Hepatocyte (in vitro differentiated cells): ENCODE results near the gene ADGRD1. TPM values are rescaled to one million over a fixed set of nuclear protein-coding genes. Genes with fewer than 3 reads are reported as not detected.

Experiments
- DNase-seq: peaks from one replicate; pipeline ENCODE4 v3.0.0-alpha.2; 2016; ENCODE audit warnings: low spot score
- H2AFZ ChIP-seq: fragments of 200-600 bp; sonication (generic); 2 replicates; pipeline ENCODE4 v1.6.0; 2016; ENCODE audit warnings: antibody characterized with exemption, mild to moderate bottlenecking
- H3K27ac ChIP-seq: fragments of 200-600 bp; sonication (generic); 2 replicates; pipeline ENCODE4 v1.5.1; 2016; ENCODE audit warnings: mild to moderate bottlenecking
- H3K27me3 ChIP-seq: fragments of 200-600 bp; sonication (generic); 2 replicates; pipeline ENCODE4 v1.6.1; 2016
- H3K36me3 ChIP-seq: fragments of 200-600 bp; sonication (generic); replicated peaks from 2 replicates; pipeline ENCODE4 v1.5.1; 2016; ENCODE audit warnings: low read depth; ENCODE audit not compliant: insufficient read depth
- H3K4me1 ChIP-seq: fragments of 200-600 bp; sonication (generic); 2 replicates; pipeline ENCODE4 v1.5.1; 2016; ENCODE audit warnings: mild to moderate bottlenecking, moderate library complexity; ENCODE audit not compliant: insufficient read depth
- H3K4me2 ChIP-seq: fragments of 200-600 bp; sonication (generic); 2 replicates; pipeline ENCODE4 v1.6.0; 2016
- H3K4me3 ChIP-seq: fragments of 200-600 bp; sonication (generic); 2 replicates; pipeline ENCODE4 v1.5.1; 2016; ENCODE audit warnings: mild to moderate bottlenecking
- H3K79me2 ChIP-seq: fragments of 200-600 bp; sonication (generic); 2 replicates; pipeline ENCODE4 v1.6.0; 2017; ENCODE audit warnings: mild to moderate bottlenecking
- H3K9me2 ChIP-seq: fragments of 200-600 bp; sonication (generic); replicated peaks from 2 replicates; pipeline ENCODE4 v1.6.0; 2017; ENCODE audit warnings: mild to moderate bottlenecking; ENCODE audit not compliant: insufficient read depth
- H3K9me3 ChIP-seq: fragments of 200-600 bp; sonication (generic); 2 replicates; pipeline ENCODE4 v1.5.1; 2016; ENCODE audit warnings: low read depth, mild to moderate bottlenecking
- H4K20me1 ChIP-seq: fragments of 200-600 bp; sonication (generic); 2 replicates; pipeline ENCODE4 v1.6.0; 2016; ENCODE audit warnings: mild to moderate bottlenecking; ENCODE audit not compliant: insufficient read depth, poor library complexity, severe bottlenecking
- CTCF ChIP-seq: fragments of 200-600 bp; sonication (generic); IDR thresholded peaks from 2 replicates; pipeline ENCODE4 v1.5.1; 2016; ENCODE audit warnings: antibody characterized with exemption, mild to moderate bottlenecking; ENCODE audit not compliant: poor library complexity
- EZH2 ChIP-seq: fragments of 200-600 bp; sonication (generic); IDR thresholded peaks from 2 replicates; pipeline ENCODE4 v1.6.1; 2016; ENCODE audit warnings: antibody characterized with exemption, mild to moderate bottlenecking, borderline replicate concordance
- EZH2phosphoT487 ChIP-seq: fragments of 200-600 bp; sonication (generic); IDR thresholded peaks from one replicate; pipeline ENCODE4 v1.6.1; 2018; ENCODE audit warnings: antibody characterized with exemption, mild to moderate bottlenecking, low read depth, moderate library complexity; ENCODE audit not compliant: unreplicated experiment, severe bottlenecking
- WGBS: methylation state at CpG from one replicate; pipeline ENCODE4 v1.1.6; 2016; ENCODE audit warnings: low lambda C conversion rate; ENCODE audit errors: missing lambda C conversion rate; 5-methylcytosine and 5-hydroxymethylcytosine counted together
- polyA plus RNA-seq: library from polyadenylated mRNA; unstranded; fragments of >200 nt; fragmentation: Nextera tagmentation; extraction: Ambion mirVana; gene quantifications from 2 replicates; pipeline ENCODE4 v1.2.1, GENCODE V29; 2016
- total RNA-seq: library from RNA; depleted of rRNA; stranded (reverse); fragments of >200 nt; gene quantifications from 2 replicates; pipeline ENCODE4 v1.2.3, GENCODE V29; 2014

Gene ADGRD1
- total and polyA plus RNA-seq, 2 experiments from 2014 or later = 18.1 to 18.5 TPM

GRCh38 chr12:130949806-130950205 lies 3.9 kb upstream of the ADGRD1 start:
- H3K9me3 ChIP-seq = no peaks in the 10 kb centered on the region
- no peaks in the 10 kb centered on the region for H3K27me3 ChIP-seq
- H2AFZ ChIP-seq = no peak overlapping the region
- no peaks in the 10 kb centered on the region for H3K9me2 ChIP-seq
- H3K27ac ChIP-seq = no peak overlapping the region
- no peaks in the 10 kb centered on the region for H3K36me3 ChIP-seq
- no peak for DNase-seq
- no peak overlapping the region for H3K4me2 ChIP-seq
- TF ChIP-seq EZH2 (no peak), CTCF (no peak), EZH2phosphoT487 (no peak)
- H3K79me2 ChIP-seq = peaks cover 3% of the 10 kb centered on the region
- H4K20me1 ChIP-seq = no peaks in the 10 kb centered on the region
- peaks cover 34% of the 10 kb centered on the region for H3K4me1 ChIP-seq
- H3K4me3 ChIP-seq = no peak overlapping the region
- WGBS = 79% methylated on average over 11 of the region's 11 CpGs

- Histone ChIP-seq H3K4me3 (no peak overlapping the region), H3K36me3 (no peaks in the 10 kb centered on the region), H3K27me3 (no peaks in the 10 kb centered on the region), H3K4me2 (no peak overlapping the region), H3K79me2 (peaks cover 3% of the 10 kb centered on the region), H3K9me2 (no peaks in the 10 kb centered on the region), H2AFZ (no peak overlapping the region), H3K9me3 (no peaks in the 10 kb centered on the region), H3K4me1 (peaks cover 34% of the 10 kb centered on the region), H3K27ac (peak overlapping the region; percentile 20), H4K20me1 (no peaks in the 10 kb centered on the region)
- no peak for TF ChIP-seq EZH2
- no peak for TF ChIP-seq EZH2phosphoT487
- no peak for TF ChIP-seq CTCF
- DNase-seq = no peak
- WGBS = 82% methylated on average over 13 of the region's 13 CpGs
Measured at GRCh38 chr12:130951636-130952035, 2.1 kb upstream of the ADGRD1 start.

- no peaks in the 10 kb centered on the region for H3K36me3 ChIP-seq
- H3K4me2 ChIP-seq = peak overlapping the region; percentile 81
- H3K9me3 ChIP-seq = no peaks in the 10 kb centered on the region
- WGBS = 18% methylated on average over 14 of the region's 14 CpGs
- no peaks in the 10 kb centered on the region for H3K9me2 ChIP-seq
- H2AFZ ChIP-seq = no peak overlapping the region
- H3K27me3 ChIP-seq = no peaks in the 10 kb centered on the region
- peak; percentile 67 for DNase-seq
- no peaks in the 10 kb centered on the region for H4K20me1 ChIP-seq
- TF ChIP-seq EZH2phosphoT487 = no peak
- H3K79me2 ChIP-seq = peaks cover 3% of the 10 kb centered on the region
- H3K4me1 ChIP-seq = peaks cover 34% of the 10 kb centered on the region
- peak overlapping the region; percentile 20 for H3K27ac ChIP-seq
- no peak overlapping the region for H3K4me3 ChIP-seq
Measured at GRCh38 chr12:130952171-130952954, 1.3 kb upstream of the ADGRD1 start.

- Histone ChIP-seq H2AFZ (no peak overlapping the region), H3K9me2 (no peaks in the 10 kb centered on the region), H4K20me1 (no peaks in the 10 kb centered on the region), H3K27me3 (no peaks in the 10 kb centered on the region), H3K4me2 (peak overlapping the region; percentile 81), H3K4me1 (peaks cover 34% of the 10 kb centered on the region), H3K36me3 (no peaks in the 10 kb centered on the region), H3K79me2 (peaks cover 3% of the 10 kb centered on the region), H3K27ac (peak overlapping the region; percentile 20), H3K4me3 (peak overlapping the region; percentile 27), H3K9me3 (no peaks in the 10 kb centered on the region)
- no peak for TF ChIP-seq EZH2
- TF ChIP-seq CTCF = no peak
- TF ChIP-seq EZH2phosphoT487 = no peak
- DNase-seq = no peak
- 77% methylated on average over 9 of the region's 9 CpGs for WGBS
Measured at GRCh38 chr12:130954544-130954831, 781 bp downstream of the ADGRD1 start.
